Stimulated activated CD4-positive, alpha-beta T cell treated with anti-CD3 and anti-CD28 coated beads, TNF-alpha, amount 100 ng/mL, for 24 hours (primary cell): ENCODE measurements around the gene ERICH6B.
A peak's percentile ranks its signal among the peaks of the same experiment; 100 is the strongest.
"Not testable (repeated sequence)": the region's sequence is repeated elsewhere in the genome, so short reads cannot be mapped to it uniquely, and the experiment has no call there.

Experiments
- DNase-seq, 3 experiments: peaks; one replicate each; pipeline ENCODE4 v3.0.0-alpha.2; 2020; ENCODE audit warnings: low read depth in 3 of 3

The ERICH6B gene

DNA sequence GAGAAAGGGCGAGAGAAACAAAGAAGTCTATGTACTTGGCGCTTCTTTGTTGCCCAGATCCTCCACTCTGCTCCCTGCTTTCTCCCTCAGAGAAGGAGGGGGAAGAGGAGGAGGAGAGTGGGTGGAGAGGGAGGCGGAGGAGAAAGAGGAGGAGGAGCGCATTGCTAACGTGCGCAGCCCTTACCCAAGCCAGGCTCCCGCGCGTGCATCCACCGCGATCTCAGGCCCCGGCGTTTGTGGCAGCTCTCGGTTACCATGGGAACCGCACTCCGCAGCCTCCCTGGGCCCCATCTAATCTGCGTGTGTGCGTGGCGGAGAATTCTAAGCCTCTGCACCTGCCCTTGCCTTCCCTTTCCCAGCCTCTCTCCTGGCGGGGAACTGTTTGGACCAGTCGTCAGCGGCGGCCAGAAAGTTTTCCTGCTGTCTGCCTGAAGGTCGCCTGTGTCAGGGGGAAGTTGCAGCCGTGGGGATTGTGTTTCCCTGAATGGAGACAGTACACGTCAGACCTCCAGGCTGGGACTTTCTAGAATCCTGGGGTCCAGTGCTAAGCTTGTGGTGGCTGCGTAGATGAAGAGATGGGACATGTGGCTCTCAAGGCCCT lies at the start of gene ERICH6B:
ERICH6B (minus strand) TSS at position 239 of the 601 bp plus-strand sequence. CDS start 18,734 bp downstream, outside the sequence.
- DNase-seq: peak in 1 of 3 experiments; percentile 10

DNA sequence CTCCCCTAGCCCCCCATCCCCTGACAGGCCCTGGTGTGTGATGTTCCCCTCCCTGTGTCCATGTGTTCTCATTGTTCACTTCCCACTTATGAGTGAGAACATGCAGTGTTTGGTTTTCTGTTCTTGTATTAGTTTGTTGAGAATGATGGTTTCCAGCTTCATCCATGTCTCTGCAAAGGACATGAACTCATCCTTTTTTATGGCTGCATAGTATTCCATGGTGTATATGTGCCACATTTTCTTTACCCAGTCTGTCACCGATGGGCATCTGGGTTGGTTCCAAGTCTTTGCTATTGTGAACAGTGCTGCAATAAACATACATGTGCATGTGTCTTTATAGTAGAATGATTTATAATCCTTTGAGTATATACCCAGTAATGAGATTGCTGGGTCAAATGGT lies 47.4 kb upstream of the ERICH6B start:
- DNase-seq: not testable (repeated sequence)

DNA sequence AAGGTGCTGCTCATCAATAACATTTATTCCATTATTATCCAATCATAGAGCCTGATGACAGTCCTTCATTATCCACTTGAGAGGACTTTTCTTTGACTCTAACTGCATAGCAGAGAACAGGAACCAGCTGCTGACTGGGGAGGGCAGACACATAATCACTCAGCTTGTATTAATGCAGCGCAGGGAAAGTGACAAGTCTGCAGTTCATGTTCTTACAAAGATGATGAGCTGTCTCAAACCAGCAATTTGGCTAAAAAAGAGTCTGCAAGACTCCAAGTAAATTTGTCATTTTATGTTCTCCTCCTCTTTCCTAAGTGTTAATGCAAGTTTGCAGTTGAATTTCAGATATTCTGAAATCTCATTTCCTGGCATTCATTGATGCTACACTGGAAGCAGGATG lies 46.6 kb upstream of the ERICH6B start:
- no peak for DNase-seq

DNA sequence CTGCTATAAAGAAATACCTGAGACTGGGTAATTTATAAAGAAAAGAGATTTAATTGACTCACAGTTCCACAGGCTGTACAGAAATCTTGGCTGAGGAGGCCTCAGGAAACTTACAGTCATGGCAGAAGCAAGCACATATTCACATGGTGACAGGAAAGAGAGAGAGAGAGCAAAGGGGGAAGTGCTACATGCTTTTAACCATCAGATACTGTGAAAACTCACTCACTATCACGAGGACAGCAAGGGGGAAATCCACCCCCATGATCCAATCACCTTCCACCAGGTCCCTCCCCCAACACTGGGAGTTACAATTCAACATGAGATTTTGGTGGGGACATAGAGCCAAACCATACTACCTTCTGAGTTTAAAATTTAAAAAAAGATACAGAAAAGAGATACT lies 44.9 kb upstream of the ERICH6B start:
- not testable (repeated sequence) for DNase-seq

DNA sequence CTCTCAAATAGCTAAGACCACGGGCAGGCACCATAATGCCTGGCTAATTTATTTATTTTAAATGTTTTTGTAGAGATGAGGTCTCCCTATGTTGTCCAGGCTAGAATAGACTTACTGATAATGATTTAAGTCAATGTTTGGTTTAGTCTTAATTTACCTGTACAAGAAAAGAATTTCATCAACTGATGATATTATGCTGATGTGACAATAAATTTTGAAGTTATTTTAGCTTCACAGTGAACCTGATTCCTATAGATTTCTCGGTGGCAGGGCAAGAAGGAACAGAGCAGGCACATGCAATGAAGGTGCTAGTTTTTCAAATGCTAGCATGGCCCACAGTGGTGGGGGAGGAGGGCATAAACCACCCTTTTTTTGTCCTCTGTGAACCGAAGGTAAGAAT lies 44.0 kb upstream of the ERICH6B start:
- no peak for DNase-seq

DNA sequence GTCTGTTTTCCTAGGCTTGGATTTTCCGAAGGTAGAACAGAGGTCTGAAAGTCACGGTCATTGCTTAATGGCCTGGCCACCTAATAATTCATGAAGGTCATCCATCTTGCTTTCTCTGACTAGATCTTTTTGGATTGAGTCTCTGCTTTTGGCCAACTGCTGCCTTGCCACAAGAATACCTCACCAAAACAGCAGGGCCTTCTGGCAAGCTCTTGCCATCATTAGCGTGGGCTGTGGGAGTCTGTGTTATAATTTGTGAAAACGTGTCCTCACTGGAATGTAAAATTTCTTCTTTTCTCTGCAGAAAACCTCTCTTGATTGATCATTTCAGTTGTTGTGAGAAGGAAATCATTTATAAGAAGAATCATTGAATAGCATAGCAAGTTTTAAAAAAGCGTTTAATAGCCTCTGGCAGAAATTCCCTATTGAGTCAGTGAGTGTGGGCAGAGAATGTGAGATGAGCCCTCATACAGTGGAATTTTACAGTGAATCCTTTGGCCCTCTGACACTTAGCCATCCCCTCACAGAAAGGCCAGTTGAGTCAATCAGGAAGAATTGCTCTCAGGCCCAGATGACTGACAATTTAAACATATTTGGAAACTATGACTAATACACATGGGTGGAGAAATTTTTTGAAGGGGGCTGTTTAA lies 43.2 kb upstream of the ERICH6B start:
- no peak for DNase-seq

DNA sequence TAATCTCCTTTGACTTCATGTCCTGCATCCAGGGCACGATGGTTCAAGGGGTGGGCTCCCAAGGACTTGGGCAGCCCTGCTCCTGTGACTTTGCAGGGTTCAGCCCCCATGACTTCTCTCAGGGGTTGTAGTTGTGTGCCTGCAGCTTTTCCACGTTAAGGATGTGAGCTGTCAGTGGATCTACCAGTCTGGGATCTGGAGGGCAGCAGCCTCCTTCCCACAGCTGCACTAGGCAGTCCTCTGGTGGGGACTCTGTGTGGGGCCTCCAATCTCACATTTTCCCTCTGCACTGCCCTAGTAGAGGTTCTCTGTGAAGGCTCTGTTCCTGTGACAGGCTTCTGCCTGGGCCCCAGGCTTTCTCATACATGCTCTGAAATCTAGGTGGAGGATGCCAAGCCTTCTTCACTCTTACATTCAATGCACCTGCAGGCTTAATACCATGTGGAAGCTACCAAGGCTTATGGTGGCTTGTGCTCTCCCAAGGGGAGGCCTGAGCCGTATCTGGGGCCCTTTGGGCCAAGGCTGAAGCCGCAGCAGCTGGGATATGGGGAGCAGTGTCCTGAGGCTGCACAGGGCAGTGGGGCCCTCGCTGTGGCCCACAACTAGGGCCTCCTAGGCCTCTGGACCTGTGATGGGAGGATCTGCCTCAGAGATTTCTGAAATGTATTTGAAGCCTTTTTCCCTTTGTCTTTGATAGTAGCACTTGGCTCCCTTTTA lies 39.3 kb upstream of the ERICH6B start:
- no peak for DNase-seq

DNA sequence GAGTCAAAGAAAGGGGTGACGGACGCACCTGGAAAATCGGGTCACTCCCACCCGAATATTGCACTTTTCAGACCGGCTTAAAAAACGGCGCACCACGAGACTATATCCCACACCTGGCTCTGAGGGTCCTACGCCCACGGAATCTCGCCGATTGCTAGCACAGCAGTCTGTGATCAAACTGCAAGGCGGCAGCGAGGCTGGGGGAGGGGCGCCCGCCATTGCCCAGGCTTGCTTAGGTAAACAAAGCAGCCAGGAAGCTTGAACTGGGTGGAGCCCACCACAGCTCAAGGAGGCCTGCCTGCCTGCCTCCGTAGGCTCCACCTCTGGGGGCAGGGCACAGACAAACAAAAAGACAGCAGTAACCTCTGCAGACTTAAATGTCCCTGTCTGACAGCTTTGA lies 29.7 kb upstream of the ERICH6B start:
- not testable (repeated sequence) for DNase-seq

DNA sequence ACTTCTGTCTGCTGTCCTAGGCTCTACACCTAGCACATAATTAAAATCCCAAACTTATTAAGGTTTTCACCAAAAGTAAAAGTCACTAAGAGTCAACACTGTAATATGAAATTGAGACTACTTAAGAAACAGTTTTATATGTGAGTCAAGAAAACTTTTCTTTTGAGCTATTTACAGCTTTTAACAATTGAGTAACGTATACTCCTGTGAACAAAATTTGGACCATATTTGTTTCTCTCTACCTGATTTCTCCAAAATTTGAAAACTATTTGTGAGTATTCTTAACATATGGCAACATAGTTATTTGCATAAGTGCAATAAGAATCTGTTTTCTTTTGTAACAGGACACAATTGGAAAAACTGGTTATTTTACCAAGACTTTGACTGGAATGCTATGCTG lies 26.6 kb upstream of the ERICH6B start:
- DNase-seq: not testable (repeated sequence)

DNA sequence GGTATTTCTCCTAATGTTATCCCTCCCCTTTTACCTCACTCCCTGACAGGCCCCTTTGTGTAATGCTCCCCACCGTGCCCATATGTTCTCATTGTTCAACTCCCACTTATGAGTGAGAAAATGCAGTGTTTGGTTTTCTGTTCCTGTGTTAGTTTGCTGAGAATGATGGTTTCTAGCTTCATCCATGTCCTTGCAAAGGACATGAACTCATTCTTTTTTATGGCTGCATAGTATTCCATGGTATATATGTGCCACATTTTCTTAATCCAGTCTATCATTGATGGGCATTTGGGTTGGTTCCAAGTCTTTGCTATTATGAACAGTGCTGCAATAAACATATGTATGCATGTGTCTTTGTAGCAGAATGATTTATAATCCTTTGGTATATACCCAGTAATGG lies 19.8 kb upstream of the ERICH6B start:
- not testable (repeated sequence) for DNase-seq

DNA sequence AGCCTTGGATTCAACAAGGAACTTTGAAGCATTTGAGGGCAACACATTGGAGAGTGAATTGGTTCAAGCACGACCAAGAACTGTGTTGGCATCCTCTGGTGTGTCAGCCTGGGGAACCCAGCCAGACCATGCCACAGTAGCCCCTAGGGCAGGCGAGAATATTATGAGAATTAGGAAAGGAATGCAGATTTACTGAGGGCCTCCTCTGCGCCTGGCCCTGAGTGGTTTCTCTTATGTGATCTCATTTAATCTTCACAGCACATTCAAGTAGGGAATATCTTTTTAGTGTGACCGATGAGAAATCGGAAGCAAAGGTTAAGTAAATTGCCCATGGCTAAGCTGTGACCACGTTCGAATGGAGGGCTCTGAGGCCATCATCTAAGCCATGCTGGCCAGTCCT lies 15.3 kb upstream of the ERICH6B start:
- DNase-seq: no peak

DNA sequence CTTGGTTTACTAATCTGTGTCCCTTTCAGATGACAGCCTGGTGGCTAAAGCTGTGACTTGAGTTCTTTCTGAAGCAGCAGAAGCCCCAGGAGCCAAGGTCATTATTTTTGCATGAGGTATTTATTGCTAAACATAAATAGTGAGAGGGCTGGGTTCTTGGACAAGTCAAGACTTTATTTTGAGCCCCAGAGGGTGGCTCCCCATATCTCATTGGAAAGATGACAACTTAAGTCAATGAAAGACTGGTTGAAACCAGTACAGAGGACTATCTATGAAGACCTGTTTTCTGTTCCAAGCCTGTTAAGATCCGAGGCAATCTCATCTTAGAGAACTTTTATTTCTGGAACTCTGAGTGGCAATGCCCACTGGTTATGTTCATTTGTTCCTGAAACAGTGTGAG lies 14.4 kb upstream of the ERICH6B start:
- DNase-seq: no peak

DNA sequence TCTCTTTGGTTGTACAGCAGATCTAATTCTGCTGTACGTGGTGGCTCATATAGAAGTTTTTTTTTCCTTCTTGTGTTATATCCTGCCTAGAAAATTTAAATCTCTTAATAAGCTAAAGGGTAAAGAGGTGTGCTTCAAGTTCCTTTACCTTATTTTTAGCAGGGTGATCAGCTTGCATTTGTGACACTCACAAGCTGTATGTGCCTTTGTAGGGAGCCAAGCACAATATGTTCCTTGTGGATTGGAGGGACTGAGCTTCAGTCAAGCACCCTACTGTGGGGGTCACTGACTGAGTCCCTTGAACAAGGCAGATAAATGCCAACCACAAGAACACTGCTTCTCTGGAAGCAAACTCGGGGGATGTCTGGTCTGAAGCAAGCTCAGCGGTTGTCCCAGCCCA lies 12.6 kb upstream of the ERICH6B start:
- DNase-seq: no peak

DNA sequence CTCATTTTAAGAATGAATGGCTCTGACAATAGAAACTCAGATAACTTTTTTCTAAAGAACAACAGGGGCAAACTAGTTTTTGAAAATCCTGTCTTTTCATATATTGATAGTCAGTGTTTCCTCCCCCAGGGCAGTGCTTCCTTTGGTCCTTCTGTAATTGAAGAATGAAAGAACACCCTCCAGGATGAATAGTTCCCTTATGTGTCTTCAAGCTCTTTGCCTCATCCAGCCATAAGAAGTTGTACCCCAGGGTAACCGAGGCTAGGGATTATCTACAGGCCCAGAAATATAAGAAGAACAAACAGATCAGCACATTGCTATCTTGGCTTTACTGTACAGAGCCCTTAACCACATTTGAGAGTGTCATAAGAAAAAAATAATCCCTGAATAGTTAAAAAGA lies 12.1 kb upstream of the ERICH6B start:
- DNase-seq: no peak

DNA sequence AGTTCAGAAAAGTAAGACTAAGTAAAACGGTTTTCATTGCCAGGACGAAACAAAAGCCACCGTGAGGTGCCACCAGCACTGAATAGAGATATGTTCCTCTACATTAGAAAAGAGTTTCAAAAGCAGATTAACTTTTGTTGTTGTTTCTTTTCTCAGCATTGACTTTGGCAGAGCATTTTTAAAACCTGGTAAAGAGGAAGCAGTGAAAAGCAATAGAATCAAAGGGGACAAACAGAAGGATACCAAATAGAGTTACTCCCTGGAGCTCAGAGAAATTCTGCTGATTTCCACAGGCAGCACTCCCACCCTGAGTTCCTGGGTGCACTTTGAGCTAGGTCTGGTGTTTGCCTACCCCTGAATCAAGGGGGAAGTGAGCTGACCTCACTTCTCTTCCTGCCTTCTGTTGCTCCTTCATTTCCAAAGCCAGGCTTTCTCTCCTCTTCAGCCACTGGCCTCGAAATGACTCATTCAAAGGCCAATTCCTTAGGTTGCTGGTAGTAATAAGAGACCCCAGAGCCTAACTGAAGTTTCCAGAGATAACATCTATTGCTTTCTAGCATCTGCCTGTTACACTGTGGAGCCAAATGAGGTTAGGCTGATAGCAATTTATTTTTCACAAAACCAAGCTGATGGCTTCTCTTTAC lies 11.3 kb upstream of the ERICH6B start:
- DNase-seq: no peak

DNA sequence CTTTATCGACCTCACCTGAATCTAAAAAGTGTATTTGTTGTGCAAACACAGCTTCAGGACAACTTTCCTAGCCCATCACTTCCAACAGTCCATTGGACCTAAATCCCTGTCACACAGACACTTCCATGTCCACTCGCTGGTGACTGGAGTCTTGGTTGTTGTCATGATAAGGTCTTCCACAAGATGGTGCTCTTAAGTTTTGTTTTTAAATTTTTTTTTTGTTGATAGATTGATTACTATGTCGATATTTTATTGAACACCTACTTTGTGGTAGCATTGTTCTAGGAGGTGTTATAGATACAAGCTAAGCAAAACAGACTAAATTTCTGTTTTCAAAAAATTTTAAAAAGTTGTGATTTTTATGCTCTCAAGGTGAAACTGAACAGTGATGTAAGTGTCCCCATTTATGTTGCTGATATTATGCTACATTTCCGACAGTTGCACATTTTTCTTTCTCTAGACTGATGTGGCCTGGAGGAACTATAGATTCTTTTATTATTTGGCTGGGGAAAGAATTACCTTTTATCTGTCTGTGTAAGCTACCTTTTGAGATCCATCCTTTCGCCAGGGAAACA lies 8.1 kb upstream of the ERICH6B start:
- DNase-seq: no peak

DNA sequence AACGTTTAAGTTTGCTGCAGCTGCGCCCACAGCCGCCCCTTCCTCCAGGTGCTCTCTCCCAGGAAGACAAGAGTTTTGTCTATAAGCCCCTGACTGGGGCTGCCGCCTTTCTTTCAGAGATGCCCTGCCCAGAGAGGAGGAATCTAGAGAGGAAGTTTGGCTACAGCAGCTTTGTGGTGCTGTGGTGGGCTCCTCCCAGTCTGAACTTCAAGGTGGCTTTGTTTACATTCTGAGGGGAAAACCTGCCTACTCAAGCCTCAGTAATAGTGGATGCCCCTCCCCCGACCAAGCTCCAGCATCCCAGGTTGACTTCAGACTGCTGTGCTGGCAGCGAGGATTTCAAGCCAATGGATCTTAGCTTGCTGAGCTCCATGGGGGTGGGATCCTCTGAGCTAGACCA lies 6.4 kb upstream of the ERICH6B start:
- DNase-seq: no peak

DNA sequence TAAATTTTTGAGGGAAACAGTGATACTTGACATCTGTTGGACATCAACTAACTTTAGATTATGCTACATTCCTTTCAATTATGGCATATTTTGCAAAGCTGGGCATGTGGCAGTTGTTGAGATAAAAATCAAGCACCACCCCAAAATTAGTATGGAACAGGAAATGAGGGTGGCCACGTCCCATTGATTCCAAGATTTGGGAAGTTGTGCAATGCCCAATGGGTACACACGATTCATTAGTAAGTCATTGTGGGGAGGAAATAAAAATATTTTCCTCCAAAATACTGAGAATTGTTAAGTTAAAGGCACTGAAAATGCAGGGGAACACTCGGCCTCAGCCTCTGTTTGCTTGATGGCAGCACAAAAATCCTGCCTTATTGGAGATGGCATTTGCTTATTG lies 7.6 kb downstream of the ERICH6B start:
- DNase-seq: no peak

DNA sequence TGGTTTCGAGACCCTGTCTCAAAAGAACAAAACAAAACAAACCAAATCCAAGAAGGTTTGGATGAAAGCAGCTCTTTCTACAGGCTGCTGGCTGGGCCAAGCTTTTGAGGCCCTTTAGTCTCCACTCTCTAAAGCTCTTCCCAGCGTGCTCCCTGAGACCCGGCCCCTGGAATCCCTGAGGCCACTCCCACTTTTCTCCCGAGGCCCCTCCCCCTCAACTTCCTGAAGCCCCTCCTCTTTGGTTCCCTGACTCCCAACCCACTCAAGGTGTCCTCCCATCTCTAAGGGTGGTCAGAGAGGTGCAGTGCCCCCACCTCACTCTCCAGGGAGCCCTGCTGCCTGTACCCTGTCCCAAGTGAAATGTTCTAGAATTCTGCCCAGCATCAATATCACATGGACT lies 10.6 kb downstream of the ERICH6B start:
- no peak for DNase-seq

DNA sequence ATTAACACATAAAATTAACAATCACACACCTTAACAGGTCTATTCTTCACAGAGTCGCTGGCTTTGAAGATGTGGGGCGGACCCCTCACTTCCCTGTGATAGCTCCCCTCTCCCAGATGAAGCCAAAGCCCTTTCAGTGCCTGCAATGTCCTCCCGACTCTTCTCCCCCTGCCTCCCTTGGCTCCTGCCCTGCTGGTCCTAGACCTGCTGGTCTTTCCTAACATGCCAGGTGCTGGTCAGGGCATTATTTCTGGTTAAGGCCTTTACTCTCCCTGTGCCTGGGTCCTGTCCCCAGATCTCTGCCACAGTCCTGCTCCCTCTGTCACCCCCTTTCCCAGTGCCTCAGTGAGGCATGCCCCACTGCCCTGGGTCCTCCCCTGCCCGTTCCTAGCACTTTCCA lies 12.2 kb downstream of the ERICH6B start:
- no peak for DNase-seq

DNA sequence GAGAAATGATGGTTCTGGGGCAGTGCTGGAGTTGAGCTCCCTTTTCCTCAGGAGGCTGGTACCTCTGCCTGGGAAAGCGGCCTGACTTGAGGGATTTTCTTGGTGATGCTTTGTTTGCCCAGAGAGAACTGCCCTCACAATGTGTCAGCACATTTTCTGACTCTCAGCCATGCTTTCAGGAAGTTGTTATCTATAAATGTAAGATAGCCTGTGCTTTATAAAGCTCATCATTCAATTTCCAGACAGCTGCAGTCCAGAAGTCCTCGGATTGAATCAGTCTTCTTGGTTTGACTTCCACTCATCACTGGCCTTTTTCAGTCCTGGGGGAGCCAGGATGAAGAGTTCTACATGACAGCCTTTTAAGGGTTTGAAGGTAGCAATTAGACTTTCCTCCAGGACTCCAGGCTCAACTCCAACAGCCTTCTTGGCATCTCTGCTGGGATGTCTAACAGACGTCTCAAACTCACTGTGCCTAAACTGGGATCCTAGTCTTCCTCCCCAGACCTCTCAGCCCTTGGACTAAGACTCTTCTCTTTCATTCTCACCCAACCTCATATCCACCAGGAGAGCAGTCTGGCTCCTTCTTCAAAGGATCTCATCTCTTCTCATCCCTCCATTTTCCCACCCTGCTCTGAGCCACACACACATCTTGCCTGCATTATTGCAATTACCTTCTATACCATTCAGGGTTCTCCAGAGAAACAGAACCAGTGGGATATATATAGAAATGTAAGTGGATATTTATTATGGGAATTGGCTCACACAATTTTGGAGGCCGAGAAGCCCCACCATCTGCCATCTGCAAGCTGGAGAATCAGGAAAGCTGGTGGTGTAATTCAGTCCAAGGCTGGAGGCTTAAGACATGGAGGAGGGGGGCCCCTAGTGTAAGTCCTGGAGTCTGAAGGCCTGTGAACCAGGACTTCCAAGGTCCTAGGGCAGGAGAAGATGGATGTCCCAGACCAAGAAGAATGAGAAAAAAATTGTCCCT lies 13.1 kb downstream of the ERICH6B start:
- DNase-seq: no peak
